Esophagus muscularis mucosa (tissue), 4 donors: ENCODE measurements around the gene WDR89. TPM values are rescaled to one million over a fixed set of nuclear protein-coding genes. Genes with fewer than 3 reads are reported as not detected.
"Not testable (repeated sequence)": the region's sequence is repeated elsewhere in the genome, so short reads cannot be mapped to it uniquely, and the experiment has no call there.

ENCODE experiments used
- DNase-seq: peaks from one replicate; pipeline ENCODE4 v3.0.0-alpha.2; 2017; ENCODE audit errors: extremely low spot score
- H3K27ac ChIP-seq, 4 donors: fragments of 200-600 bp; sonication (generic); replicated peaks in 1 of 4; 1 replicate in 3 of 4; 2 replicates in 1 of 4; pipeline ENCODE4 v1.5.1; 2016 to 2019; ENCODE audit warnings: mild to moderate bottlenecking in 1 of 4
- H3K27me3 ChIP-seq, 4 donors: fragments of 200-600 bp; sonication (generic); one replicate each; pipeline versions ENCODE4 v1.5.1 to v1.6.0; 2016 to 2019
- H3K36me3 ChIP-seq, 4 donors: fragments of 200-600 bp; sonication (generic); one replicate each; pipeline ENCODE4 v1.5.1; 2016 to 2019
- H3K4me1 ChIP-seq, 4 donors: fragments of 200-600 bp; sonication (generic); one replicate each; pipeline ENCODE4 v1.5.1; 2016 to 2019
- H3K4me3 ChIP-seq, 4 donors: fragments of 200-600 bp; sonication (generic); 1 replicate in 2 of 4; 2 replicates in 2 of 4; pipeline ENCODE4 v1.5.1; 2016 to 2019; ENCODE audit warnings: mild to moderate bottlenecking in 4 of 4, moderate library complexity in 1 of 4
- H3K9me3 ChIP-seq, 4 donors: fragments of 200-600 bp; sonication (generic); 1 replicate in 3 of 4; 2 replicates in 1 of 4; pipeline ENCODE4 v1.5.1; 2016 to 2019
- EP300 ChIP-seq: sonication (generic); formaldehyde crosslinking; IDR thresholded peaks from one replicate; pipeline ENCODE4 v1.6.1; 2017; ENCODE audit warnings: antibody characterized with exemption
- POLR2A ChIP-seq: fragments of 450-650 bp; IDR thresholded peaks from one replicate; pipeline ENCODE4 v1.6.1; 2017; ENCODE audit warnings: antibody characterized with exemption, moderate library complexity, mild to moderate bottlenecking, low read depth
- POLR2AphosphoS5 ChIP-seq, 2 donors: sonication (generic); formaldehyde crosslinking; IDR thresholded peaks; one replicate each; pipeline ENCODE4 v1.6.1; 2017; ENCODE audit warnings: antibody characterized with exemption in 2 of 2
- WGBS: methylation state at CpG from one replicate; pipeline ENCODE4 v1.1.5; 2018; 5-methylcytosine and 5-hydroxymethylcytosine counted together
- intact Hi-C: fragments of 100-400 bp; cut with DNase I; formaldehyde crosslinking; loops from one replicate; pipeline ENCODE4 v1.15.1; 2023
- total RNA-seq, 4 donors: library from RNA; depleted of rRNA; stranded (reverse); fragments of >200 nt; gene quantifications; one replicate each; pipeline versions ENCODE4 v1.1.0 to v1.2.1, GENCODE V29; 2016
- TF ChIP-seq, protein P1 (sequence below), 3 experiments: fragments of 200-600 bp in 2 of 3; fragments of 450-650 bp in 1 of 3; sonication (generic) in 2 of 3; IDR thresholded peaks; one replicate each; pipeline ENCODE4 v1.5.1; 2017 to 2019; ENCODE audit warnings: antibody characterized with exemption in 3 of 3, mild to moderate bottlenecking in 2 of 3, moderate library complexity in 1 of 3

WDR89 gene
- total RNA-seq, 4 donors from 2014 or later = 4.5 to 9.6 (median 6.9) TPM

DNA sequence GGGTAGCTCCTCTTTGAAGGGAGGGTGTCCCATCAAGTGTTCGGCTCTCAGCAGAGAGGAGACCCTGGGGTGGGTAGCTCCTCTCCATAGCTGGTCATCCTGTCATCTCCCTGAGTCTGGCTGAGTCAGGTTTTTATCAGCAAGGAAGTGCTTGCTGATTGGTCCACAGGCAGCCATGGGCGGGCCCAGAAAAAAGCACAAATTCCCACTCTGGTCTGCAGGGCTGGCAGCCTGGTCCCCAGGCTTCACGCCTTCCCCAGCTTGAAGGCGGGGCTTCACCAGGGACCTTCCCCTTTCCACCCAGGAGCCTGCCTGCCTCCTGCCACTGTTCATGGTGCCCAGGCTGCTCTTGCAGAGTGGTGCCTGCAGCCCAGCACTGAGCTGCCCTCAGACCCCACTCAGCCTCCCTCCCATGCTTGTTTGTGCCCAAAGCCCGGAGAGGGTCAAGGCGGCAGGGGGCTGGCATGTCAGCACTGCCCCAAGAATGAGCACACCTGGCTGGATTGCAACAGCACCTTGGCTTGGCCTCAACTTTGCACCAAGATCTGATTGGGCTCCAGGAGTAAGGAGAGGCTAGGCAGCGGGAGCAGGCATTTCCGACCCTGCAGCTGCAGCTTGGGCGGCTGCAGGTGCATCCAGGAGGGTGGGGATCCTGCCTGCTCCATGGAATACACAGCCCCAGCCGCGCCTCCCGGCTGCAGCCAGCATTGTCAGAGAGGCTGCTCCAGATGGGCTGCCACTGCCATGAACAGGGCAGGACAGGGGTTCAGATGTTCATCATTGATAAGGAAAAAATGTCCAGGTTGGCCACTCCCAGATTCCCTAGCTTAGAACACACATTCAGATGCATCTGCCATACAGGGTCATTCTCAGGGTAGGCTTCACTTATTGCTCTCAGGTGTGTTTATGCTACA is 22.0 kb upstream of the WDR89 start:
- no peaks in the 10 kb centered on the region for H3K27me3 ChIP-seq
- H3K36me3 ChIP-seq = no peaks in the 10 kb centered on the region
- H3K4me3 ChIP-seq = no peak overlapping the region
- 96% methylated on average over 10 of the region's 12 CpGs for WGBS
- no peak for DNase-seq
- no peaks in the 10 kb centered on the region for H3K9me3 ChIP-seq
- no peak for TF ChIP-seq EP300
- TF ChIP-seq POLR2AphosphoS5 (IDR thresholded peaks at IDR 0.05) = no peak
- no peak for TF ChIP-seq POLR2A
- TF ChIP-seq, protein P1, sequence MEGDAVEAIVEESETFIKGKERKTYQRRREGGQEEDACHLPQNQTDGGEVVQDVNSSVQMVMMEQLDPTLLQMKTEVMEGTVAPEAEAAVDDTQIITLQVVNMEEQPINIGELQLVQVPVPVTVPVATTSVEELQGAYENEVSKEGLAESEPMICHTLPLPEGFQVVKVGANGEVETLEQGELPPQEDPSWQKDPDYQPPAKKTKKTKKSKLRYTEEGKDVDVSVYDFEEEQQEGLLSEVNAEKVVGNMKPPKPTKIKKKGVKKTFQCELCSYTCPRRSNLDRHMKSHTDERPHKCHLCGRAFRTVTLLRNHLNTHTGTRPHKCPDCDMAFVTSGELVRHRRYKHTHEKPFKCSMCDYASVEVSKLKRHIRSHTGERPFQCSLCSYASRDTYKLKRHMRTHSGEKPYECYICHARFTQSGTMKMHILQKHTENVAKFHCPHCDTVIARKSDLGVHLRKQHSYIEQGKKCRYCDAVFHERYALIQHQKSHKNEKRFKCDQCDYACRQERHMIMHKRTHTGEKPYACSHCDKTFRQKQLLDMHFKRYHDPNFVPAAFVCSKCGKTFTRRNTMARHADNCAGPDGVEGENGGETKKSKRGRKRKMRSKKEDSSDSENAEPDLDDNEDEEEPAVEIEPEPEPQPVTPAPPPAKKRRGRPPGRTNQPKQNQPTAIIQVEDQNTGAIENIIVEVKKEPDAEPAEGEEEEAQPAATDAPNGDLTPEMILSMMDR (IDR thresholded peaks at IDR 0.05) = no peak
- H3K4me1 ChIP-seq = no peaks in the 10 kb centered on the region
- intact Hi-C loops = no loop called here
- H3K27ac ChIP-seq = no peak overlapping the region

DNA sequence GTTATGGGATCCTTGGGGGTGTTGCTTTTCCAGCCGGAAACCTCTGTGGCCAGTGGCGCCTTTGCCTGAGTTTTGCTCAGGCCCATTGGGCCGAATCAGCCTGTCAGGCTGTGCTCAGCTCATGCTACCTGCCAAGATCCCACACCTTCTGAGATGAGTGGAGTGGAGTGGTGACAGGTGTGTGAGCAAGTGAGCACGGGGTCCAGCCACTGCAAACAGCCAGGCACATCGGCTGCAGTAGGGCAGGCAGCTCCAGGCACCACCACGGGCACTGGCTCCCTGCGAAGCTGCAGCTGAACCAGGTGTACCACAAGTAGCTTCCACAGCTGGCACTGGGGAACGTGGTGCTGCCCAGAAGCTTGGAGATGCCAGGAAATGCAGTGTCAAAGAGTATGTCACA is 21.1 kb upstream of the WDR89 start:
- no peak for DNase-seq
- intact Hi-C loops = no loop called here
- no peaks in the 10 kb centered on the region for H3K4me1 ChIP-seq
- no peak overlapping the region for H3K27ac ChIP-seq
- no peak for TF ChIP-seq EP300
- no peak for TF ChIP-seq POLR2A
- TF ChIP-seq POLR2AphosphoS5 (IDR thresholded peaks at IDR 0.05) = no peak
- TF ChIP-seq, protein P1 (IDR thresholded peaks at IDR 0.05) = no peak
- H3K9me3 ChIP-seq = no peaks in the 10 kb centered on the region
- no peak overlapping the region for H3K4me3 ChIP-seq
- H3K27me3 ChIP-seq = no peaks in the 10 kb centered on the region
- WGBS = 100% methylated on average over 4 of the region's 8 CpGs
- no peaks in the 10 kb centered on the region for H3K36me3 ChIP-seq

DNA sequence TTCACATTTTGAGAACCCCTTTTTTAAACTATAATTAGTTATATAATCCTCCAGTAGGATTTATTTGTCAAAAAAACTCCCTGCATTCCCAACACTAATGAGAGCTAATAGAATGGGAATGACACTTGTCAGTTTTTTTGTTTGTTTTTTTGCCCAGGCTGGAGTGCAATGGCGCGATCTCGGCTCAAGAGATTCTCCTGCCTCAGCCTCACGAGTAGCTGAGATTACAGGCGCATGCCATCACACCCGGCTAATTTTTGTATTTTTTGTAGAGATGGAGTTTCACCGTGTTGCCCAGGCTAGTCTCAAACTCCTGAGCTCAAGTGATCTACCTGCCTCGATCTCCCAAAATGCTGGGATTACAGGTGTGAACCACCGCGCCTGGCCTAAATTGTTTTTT is 20.2 kb upstream of the WDR89 start:
- intact Hi-C loops = not testable (repeated sequence)

DNA sequence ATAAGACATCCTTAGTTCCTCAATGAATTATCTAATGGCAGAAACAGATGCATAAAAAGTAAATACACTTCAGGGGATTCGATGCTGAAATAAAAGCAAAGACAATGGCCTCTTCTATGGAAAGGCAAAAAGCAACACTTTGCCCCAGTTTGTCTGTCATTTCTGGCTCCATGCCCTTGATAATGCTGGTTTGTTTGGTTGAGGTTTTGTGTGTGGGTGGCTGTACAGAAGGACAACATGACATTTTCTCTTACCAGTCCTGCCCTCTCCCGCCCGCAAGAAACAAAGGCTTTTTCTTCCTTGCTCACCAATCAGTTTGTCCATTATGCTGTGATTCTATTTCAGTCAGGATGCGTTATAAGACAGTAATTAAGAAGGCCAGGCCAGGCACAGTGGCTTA is 18.1 kb upstream of the WDR89 start:
- TF ChIP-seq POLR2A = no peak
- no peak for TF ChIP-seq POLR2AphosphoS5 (IDR thresholded peaks at IDR 0.05)
- TF ChIP-seq, protein P1 (IDR thresholded peaks at IDR 0.05) = no peak
- TF ChIP-seq EP300 = no peak
- no peak for DNase-seq
- Histone ChIP-seq H3K27me3 (no peaks in the 10 kb centered on the region), H3K4me3 (no peak overlapping the region), H3K27ac (no peak overlapping the region), H3K36me3 (no peaks in the 10 kb centered on the region), H3K4me1 (no peaks in the 10 kb centered on the region), H3K9me3 (no peaks in the 10 kb centered on the region)
- 100% methylated on average over 4 of the region's 4 CpGs for WGBS
- intact Hi-C loops = no loop called here

More for the DNA sequence above, 20.2 kb upstream of the WDR89 start:
- H3K4me3 ChIP-seq, H3K4me1 ChIP-seq, DNase-seq, H3K36me3 ChIP-seq, H3K27me3 ChIP-seq, H3K27ac ChIP-seq, H3K9me3 ChIP-seq: not testable (repeated sequence)
- 95% methylated on average over 10 of the region's 10 CpGs for WGBS

DNA sequence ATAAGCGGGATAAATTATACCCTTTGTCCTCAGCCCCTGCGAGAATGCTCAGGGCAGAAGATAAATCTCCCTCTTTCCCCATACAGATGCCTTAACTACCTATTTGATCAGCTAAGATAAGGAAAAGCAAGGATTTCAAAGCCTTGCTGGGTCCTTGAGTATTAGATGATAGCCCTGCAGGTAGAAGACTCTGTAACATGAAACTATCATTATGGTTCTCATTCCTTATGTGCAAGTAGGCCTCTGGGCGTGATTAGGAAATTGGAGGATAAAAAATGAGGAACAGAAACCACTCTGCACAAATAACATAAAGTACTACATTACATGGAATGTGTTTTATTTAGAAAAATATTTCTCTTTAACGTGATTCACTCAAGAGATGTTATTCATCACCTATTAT is 14.5 kb upstream of the WDR89 start:
- TF ChIP-seq, protein P1 (IDR thresholded peaks at IDR 0.05) = no peak
- TF ChIP-seq POLR2AphosphoS5 (IDR thresholded peaks at IDR 0.05) = no peak
- TF ChIP-seq POLR2A = no peak
- TF ChIP-seq EP300 = no peak
- Histone ChIP-seq H3K4me1 (no peaks in the 10 kb centered on the region), H3K9me3 (no peaks in the 10 kb centered on the region), H3K36me3 (peaks cover 0 to 6% (median 0%) of the 10 kb centered on the region in 4 donors), H3K27me3 (no peaks in the 10 kb centered on the region), H3K4me3 (no peak overlapping the region), H3K27ac (no peak overlapping the region)
- WGBS = 87% methylated on average over 4 of the region's 4 CpGs
- no peak for DNase-seq
- intact Hi-C loops = no loop called here
